Common myeloid progenitor, CD34-positive (primary cell): ENCODE measurements around the gene TMEM198.

ENCODE experiments used
- CTCF ChIA-PET: fragments of 350-600 bp; sonication (Branson Sonifier 250); formaldehyde crosslinking; loops from one replicate; lab custom pipeline; 2021; ENCODE audit warnings: antibody characterized with exemption; lab: Charles Lee
- POLR2A ChIA-PET: fragments of 350-600 bp; sonication (Branson Sonifier 250); formaldehyde crosslinking; loops from one replicate; lab custom pipeline; 2021; ENCODE audit warnings: antibody characterized with exemption; lab: Charles Lee
- DNase-seq, 3 donors: peaks; one replicate each; pipeline versions ENCODE4 v3.0.0 to v3.0.0-alpha.2; 2013
- H3K27ac ChIP-seq, 2 experiments: 1 replicate in 1 of 2; 2 replicates in 1 of 2; pipeline ENCODE4 v1.7.0; 2013; ENCODE audit warnings: inconsistent platforms in 2 of 2, low read length in 2 of 2, mild to moderate bottlenecking in 2 of 2, low read depth in 1 of 2, moderate library complexity in 1 of 2; ENCODE audit not compliant: severe bottlenecking in 2 of 2, insufficient read depth in 1 of 2, poor library complexity in 1 of 2
- H3K27me3 ChIP-seq, 5 experiments: replicated peaks in 2 of 5; 1 replicate in 3 of 5; 2 replicates in 2 of 5; pipeline versions ENCODE4 v1.6.1 to v1.7.0; 2013; ENCODE audit warnings: low read length in 4 of 5, mild to moderate bottlenecking in 2 of 5, moderate library complexity in 2 of 5, inconsistent platforms in 1 of 5; ENCODE audit not compliant: insufficient read depth in 5 of 5, control insufficient read depth in 4 of 5
- H3K36me3 ChIP-seq, 4 experiments: 1 replicate in 2 of 4; 2 replicates in 2 of 4; pipeline versions ENCODE4 v1.6.1 to v1.7.0; 2013; ENCODE audit warnings: low read length in 3 of 4, control low read depth in 1 of 4, mild to moderate bottlenecking in 1 of 4; ENCODE audit not compliant: control insufficient read depth in 4 of 4, insufficient read depth in 4 of 4
- H3K4me1 ChIP-seq, 4 experiments: 1 replicate in 3 of 4; 2 replicates in 1 of 4; pipeline versions ENCODE4 v1.6.1 to v1.7.1; 2013; ENCODE audit warnings: low read length in 3 of 4, mild to moderate bottlenecking in 3 of 4, control low read depth in 1 of 4, inconsistent platforms in 1 of 4, moderate library complexity in 1 of 4; ENCODE audit not compliant: control insufficient read depth in 4 of 4, insufficient read depth in 4 of 4; ENCODE audit errors: control extremely low read depth in 1 of 4
- H3K4me3 ChIP-seq, 7 experiments: 1 replicate in 4 of 7; 2 replicates in 3 of 7; pipeline versions ENCODE4 v1.5.1 to v1.7.0; 2013; ENCODE audit warnings: mild to moderate bottlenecking in 7 of 7, low read length in 6 of 7, moderate library complexity in 6 of 7, inconsistent platforms in 2 of 7, low read depth in 2 of 7, control low read depth in 1 of 7; ENCODE audit not compliant: insufficient read depth in 4 of 7, control insufficient read depth in 1 of 7; ENCODE audit errors: extremely low read depth in 1 of 7
- H3K9me3 ChIP-seq, 5 experiments: 1 replicate in 4 of 5; 2 replicates in 1 of 5; pipeline versions ENCODE4 v1.6.1 to v1.7.1; 2013; ENCODE audit warnings: low read length in 4 of 5, mild to moderate bottlenecking in 2 of 5, inconsistent platforms in 1 of 5, low read depth in 1 of 5, moderate library complexity in 1 of 5; ENCODE audit not compliant: control insufficient read depth in 4 of 5, insufficient read depth in 2 of 5; ENCODE audit errors: control extremely low read depth in 1 of 5
- WGBS: methylation state at CpG from one replicate; pipeline ENCODE4 v1.1.5; 2013; ENCODE audit not compliant: insufficient coverage; 5-methylcytosine and 5-hydroxymethylcytosine counted together

Gene TMEM198

GRCh38 chr2:219508971-219509779 lies 34.7 kb upstream of the TMEM198 start:
- peaks cover 0 to 50% (median 17%) of the 10 kb centered on the region in 5 experiments for H3K27me3 ChIP-seq
- no peaks in the 10 kb centered on the region for H3K9me3 ChIP-seq
- WGBS, result 18% methylated on average over 6 of the region's 14 CpGs
- peaks cover 0 to 24% (median 13%) of the 10 kb centered on the region in 4 experiments for H3K36me3 ChIP-seq
- H3K4me3 ChIP-seq, result peak overlapping the region in 4 of 7 experiments; percentile 6 to 65 (median 36)
- peak in 2 of 3 donors; percentile 73 to 75 for DNase-seq
- H3K27ac ChIP-seq, result no peak overlapping the region
- H3K4me1 ChIP-seq, result peaks cover 0 to 41% (median 37%) of the 10 kb centered on the region in 4 experiments
- ChIA-PET CTCF (interaction anchor here (0.9 to 60.5 kb wide), 4 partner anchors 15 to 106 kb away, joined by 3 to 1724 read pairs (median 865); partner anchors contain the start of genes ASIC4, CHPF, GMPPA and TMEM198), POLR2A (interaction anchor here (0.6 kb wide), 1 partner anchor 314 kb away, joined by 3 read pairs; no protein-coding TSS in a partner anchor)

- Histone ChIP-seq H3K4me3 (peak overlapping the region in 6 of 7 experiments; percentile 6 to 65 (median 42)), H3K27me3 (peaks cover 0 to 58% (median 20%) of the 10 kb centered on the region in 5 experiments), H3K27ac (no peak overlapping the region), H3K36me3 (peaks cover 0 to 18% (median 7%) of the 10 kb centered on the region in 4 experiments), H3K9me3 (no peaks in the 10 kb centered on the region), H3K4me1 (peaks cover 0 to 47% (median 45%) of the 10 kb centered on the region in 4 experiments)
- WGBS, result under 1% methylated on average over 19 of the region's 26 CpGs
- ChIA-PET POLR2A (interaction anchor here (0.6 to 1.2 kb wide), 3 partner anchors 12 to 24 kb away, joined by 3 to 4 read pairs (median 4); partner anchors contain the start of gene GMPPA), CTCF (interaction anchor here (0.8 to 60.5 kb wide), 7 partner anchors 14 to 107 kb away, joined by 3 to 1724 read pairs (median 4); partner anchors contain the start of genes ASIC4, CHPF, GMPPA and TMEM198)
- DNase-seq, result peak; percentile 77 to 89 (median 79)
Measured at GRCh38 chr2:219509780-219510511, 33.9 kb upstream of the TMEM198 start.

- H3K4me3 ChIP-seq, result peak overlapping the region in 3 of 7 experiments; percentile 6 to 65 (median 46)
- ChIA-PET POLR2A (interaction anchor here (0.6 to 1.2 kb wide), 3 partner anchors 12 to 24 kb away, joined by 3 to 4 read pairs (median 4); partner anchors contain the start of gene GMPPA), CTCF (interaction anchor here (0.8 to 60.5 kb wide), 6 partner anchors 14 to 107 kb away, joined by 3 to 1724 read pairs (median 5); partner anchors contain the start of genes ASIC4, CHPF, GMPPA and TMEM198)
- H3K36me3 ChIP-seq, result peaks cover 0 to 11% (median 5%) of the 10 kb centered on the region in 4 experiments
- 14% methylated on average over 4 of the region's 22 CpGs for WGBS
- DNase-seq, result no peak
- H3K4me1 ChIP-seq, result peaks cover 0 to 49% (median 46%) of the 10 kb centered on the region in 4 experiments
- H3K27ac ChIP-seq, result no peak overlapping the region
- no peaks in the 10 kb centered on the region for H3K9me3 ChIP-seq
- peaks cover 0 to 64% (median 20%) of the 10 kb centered on the region in 5 experiments for H3K27me3 ChIP-seq
Measured at GRCh38 chr2:219510512-219511135, 33.2 kb upstream of the TMEM198 start.

- DNase-seq, result no peak
- CTCF ChIA-PET, result interaction anchor here (0.7 to 60.5 kb wide), 5 partner anchors 13 to 105 kb away, joined by 3 to 1724 read pairs (median 4); partner anchors contain the start of genes ASIC4, CHPF, GMPPA and TMEM198
- 8% methylated on average over 6 of the region's 15 CpGs for WGBS
- Histone ChIP-seq H3K4me1 (peaks cover 0 to 50% (median 46%) of the 10 kb centered on the region in 4 experiments), H3K27ac (no peak overlapping the region), H3K27me3 (peaks cover 0 to 76% (median 25%) of the 10 kb centered on the region in 5 experiments), H3K36me3 (peaks cover 0 to 3% (median under 1%) of the 10 kb centered on the region in 4 experiments), H3K4me3 (no peak overlapping the region), H3K9me3 (no peaks in the 10 kb centered on the region)
- POLR2A ChIA-PET, result no interaction called here
Measured at GRCh38 chr2:219511547-219512325, 32.1 kb upstream of the TMEM198 start.

- H3K4me3 ChIP-seq, result no peak overlapping the region
- ChIA-PET POLR2A (no interaction called here), CTCF (interaction anchor here (2.6 to 60.5 kb wide), 3 partner anchors 12 to 110 kb away, joined by 7 to 1724 read pairs (median 1724); partner anchors contain the start of genes ASIC4, CHPF, GMPPA and TMEM198)
- H3K36me3 ChIP-seq, result no peaks in the 10 kb centered on the region
- H3K27ac ChIP-seq, result no peak overlapping the region
- no peak for DNase-seq
- H3K27me3 ChIP-seq, result peaks cover 0 to 84% (median 30%) of the 10 kb centered on the region in 5 experiments
- H3K4me1 ChIP-seq, result peaks cover 0 to 57% (median 47%) of the 10 kb centered on the region in 4 experiments
- WGBS, result 15% methylated on average over 12 of the region's 16 CpGs
- no peaks in the 10 kb centered on the region for H3K9me3 ChIP-seq
Measured at GRCh38 chr2:219512524-219513216, 31.2 kb upstream of the TMEM198 start.
